NCI-H345 treated with DMSO at 0.1 percent for 48 hours (cell line): ENCODE results near the gene MTRR.

ENCODE experiments used
- DNase-seq: peaks from one replicate; lab custom pipeline; 2025; ENCODE audit not compliant: unreplicated experiment; lab: John Stamatoyannopoulos, UW

Gene MTRR

DNA sequence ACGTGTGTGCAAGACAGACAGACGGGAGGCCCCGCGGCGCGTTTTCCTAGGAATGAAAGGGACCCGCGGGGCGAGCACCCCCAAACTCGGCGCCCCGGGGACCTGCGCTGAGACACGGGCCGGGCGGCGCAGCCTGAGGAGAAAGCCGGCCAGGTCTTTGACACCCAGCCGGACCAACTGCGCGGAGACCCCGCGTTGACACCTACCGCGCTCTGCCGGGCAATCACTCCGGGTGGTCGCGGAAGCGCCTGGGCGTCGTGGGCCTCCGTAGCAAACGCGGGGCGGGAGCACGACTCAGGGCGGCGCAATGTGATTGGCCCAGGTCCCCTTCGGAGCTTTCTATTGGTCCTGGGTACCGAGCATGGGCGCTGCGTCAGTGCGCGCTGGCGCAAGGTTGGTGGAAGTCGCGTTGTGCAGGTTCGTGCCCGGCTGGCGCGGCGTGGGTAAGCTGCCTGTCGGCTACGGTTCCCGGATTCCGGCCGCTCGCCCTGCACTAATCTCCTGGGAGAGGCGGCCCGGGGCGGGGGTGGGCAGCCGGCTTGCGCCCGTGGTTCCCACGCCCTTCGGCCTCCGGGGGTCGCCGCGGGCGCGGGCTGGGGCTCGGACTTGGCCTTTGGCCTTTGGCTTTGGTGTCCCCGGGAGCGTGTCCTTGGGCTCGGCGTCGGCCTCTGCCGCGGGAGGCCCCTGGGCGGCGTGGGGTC is at the start of gene MTRR, which contains the start of gene FASTKD3:
Gene MTRR, plus strand, starts transcription at position 376 of the 701 bp plus-strand sequence. CDS start 1,647 bp downstream, outside the sequence.
Gene FASTKD3, minus strand, starts transcription at position 259 of the 701 bp plus-strand sequence. CDS start 948 bp downstream, outside the sequence.
- peak; percentile 87 for DNase-seq

DNA sequence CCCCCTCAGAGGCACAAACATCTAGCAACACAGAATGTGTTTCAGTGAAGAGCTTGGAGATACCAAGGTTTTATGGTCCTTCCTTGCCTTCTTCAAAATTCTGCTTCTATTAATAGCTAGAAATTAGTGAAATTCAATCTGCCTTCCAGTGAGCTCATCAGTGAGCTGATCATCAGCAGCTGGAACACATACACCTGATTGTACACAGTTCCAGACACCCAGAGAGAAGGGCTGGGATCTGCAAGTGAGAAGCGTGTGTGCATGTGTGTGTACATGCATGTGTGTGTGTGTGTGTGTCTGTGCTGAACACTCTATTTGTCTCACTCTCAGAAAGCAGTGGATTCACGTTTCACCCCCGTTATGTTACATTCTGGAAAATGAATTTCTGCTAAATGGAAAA is 46.5 kb upstream of the MTRR start:
- DNase-seq, result no peak

DNA sequence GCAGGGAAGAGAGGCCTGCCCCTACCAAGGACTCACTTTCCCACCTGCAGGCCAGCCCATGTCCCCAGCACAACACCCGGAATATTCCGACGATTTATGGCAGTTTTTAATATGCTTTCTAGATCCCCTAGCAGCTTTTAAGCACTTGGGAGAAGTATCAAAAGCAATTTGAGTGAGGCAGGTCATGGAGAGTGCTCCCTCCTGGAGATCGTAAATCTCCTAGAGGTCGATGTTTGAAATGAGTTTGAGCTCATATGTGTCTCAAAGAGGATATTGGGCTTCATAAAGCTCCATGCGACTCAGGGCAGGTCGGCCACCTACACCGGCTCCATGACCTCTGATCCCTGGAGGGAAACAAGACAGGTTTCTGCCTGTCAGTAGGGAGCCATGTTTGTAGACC is 45.4 kb upstream of the MTRR start:
- DNase-seq, result no peak

DNA sequence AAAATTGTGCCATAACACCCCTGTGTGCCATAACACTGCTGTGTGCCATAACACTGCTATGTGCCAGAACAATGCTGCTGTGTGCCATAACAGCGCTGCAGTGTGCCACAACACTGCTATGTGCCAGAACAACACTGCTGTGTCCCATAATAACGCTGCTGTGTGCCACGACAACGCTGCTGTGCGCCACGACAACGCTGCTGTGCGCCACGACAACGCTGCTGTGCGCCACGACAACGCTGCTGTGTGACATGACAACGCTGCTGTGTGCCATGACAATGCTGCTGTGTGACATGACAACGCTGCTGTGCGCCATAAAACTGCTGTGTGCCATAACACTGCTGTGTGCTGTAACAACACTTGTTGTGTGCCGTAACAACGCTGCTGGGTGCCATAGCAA is 44.0 kb upstream of the MTRR start:
- DNase-seq, result no peak

DNA sequence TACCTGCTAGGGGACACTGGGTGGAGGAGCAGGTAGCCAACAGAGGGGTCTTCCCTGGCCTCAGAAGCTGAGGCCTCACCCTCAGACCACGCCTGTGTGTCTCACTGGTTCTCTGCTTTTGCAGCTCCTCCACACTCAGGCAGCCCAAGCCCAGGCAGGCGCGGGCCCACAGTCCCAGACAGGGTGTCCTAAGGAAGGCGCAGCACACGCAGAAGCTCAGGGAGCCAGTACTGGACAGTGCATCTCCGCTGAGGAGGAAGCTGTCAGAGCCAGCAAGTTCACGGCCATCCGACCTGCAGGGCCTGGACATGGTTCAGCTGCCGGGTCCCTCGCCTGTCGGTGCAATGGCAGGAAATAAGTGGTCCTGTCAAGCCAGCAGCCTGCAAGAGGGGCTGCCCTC is 43.3 kb upstream of the MTRR start:
- no peak for DNase-seq

DNA sequence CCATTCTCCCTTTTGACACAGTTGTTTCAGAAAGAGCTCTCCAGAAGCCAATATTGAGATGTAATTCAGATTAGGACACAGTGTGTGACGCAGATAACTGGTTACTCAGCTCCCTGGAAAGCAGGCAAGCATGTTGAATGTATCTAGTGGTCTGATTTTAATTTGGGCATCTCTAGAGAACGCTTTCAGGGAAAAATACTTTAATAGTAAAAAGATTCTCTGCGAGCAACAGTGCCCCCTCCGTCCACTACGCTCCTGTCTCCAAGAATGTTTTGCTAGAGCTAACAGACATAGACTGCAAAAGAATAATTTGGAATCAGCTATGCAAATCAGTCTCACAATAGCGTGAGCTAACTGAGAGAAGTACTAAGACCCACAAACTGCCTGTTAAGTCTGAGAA is 41.3 kb upstream of the MTRR start:
- DNase-seq, result no peak

DNA sequence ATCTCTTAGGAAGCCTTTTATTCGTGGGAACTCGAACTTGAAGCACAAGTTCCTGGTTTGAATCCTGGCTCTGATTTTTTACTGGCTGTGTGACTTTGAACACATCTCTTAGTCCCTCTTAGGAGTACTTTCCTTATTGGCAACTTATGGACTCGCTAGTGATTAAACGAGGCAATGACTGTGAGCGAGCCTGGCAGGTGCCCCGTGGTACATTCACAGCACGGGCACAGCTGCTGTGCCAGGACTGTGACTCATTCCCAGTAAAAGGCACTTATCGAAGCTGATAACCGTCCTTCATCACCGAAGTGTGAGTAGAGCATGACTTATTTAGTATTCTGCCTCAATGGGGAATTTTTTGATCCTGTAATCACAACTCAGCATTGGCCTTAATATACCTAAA is 40.7 kb upstream of the MTRR start:
- no peak for DNase-seq

DNA sequence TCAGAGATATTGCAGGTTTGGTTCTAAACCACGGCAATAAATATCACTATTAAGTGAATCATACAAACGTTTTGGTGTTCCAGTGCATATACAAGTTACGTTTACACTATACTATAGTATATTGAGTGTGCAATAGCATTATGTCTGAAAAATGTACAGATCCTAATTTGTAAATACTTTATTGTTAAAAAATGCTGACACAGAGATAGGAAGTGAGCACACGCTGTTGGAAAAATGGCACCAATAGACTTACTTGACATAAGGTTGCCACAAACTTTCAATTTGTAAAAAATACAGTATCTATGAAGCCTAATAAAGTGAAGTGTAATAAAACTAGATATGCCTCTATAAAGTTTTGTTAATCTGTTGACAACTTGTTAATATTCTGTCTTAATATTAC is 34.0 kb upstream of the MTRR start:
- no peak for DNase-seq

DNA sequence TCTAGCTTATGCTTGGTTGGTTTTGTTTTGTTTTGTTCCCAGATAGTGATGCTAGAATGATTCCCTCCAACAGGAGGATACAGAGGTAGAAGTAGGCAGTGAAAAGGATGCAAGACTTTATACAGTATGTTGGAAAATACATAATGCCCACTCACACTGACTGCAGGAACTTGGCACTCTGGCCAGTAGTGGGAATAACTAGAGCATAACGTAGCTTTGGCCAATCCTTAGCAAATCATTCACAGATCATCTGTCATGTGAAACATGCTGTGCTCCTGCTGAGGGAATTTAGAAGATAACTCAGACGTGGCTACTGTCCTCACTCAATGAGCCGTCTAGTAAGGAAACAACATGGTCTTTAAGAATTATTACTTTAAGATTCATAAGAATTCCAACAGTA is 31.5 kb upstream of the MTRR start:
- DNase-seq, result no peak

DNA sequence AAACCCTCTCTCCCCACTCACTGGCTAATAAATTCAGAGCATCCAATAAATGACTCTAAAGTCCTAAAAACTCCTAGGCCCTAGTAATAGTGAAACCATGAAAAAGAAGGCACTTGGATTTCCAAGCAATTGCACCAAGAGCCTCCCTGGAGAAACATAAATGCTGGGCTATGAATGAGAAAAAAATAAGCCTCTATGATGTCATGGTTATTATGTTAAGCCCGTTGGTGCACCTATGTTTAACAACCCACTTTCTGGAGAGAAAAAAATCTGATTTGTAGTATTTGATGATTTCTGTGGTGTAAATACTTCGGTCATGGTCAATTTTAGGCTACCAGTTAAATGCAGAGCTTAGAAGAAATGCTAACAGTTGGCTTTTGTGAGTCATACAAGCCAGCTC is 26.4 kb upstream of the MTRR start:
- DNase-seq, result no peak

DNA sequence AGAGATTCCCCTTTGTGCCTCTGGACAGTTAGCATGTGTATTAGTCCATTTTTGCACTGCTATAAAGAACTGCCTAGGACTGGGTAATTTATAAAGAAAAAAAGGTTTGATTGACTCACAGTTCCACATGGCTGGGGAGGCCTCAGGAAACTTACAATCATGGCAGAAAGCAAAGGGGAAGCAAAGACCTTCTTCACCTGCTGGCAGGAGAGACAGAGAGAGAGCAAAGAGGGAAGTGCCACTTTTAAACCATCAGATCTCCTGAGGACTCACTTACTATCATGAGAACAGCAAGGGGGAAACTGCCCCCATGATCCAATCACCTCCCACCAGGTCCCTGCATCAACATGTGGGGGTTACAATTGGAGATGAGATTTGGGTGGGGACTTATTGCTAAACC is 24.0 kb upstream of the MTRR start:
- DNase-seq, result no peak

DNA sequence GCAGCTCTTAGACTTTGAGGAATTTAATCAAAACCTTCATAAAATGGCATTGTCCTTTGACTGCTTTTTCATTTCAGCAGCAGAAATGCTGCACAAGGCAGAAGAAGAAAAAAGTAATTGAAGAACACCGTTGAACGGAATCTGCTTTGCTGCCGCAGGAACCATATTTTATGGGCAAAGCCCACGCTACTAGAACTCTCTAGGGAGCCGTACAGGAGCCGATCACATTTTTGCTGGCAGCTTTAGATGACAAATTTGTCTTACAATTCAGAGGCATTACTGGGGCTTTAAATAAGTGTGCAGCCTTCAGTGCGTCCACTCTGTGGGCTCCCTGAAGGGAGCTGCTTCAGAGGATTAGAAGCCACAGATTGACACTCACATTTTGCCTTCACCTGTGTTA is 23.4 kb upstream of the MTRR start:
- no peak for DNase-seq

DNA sequence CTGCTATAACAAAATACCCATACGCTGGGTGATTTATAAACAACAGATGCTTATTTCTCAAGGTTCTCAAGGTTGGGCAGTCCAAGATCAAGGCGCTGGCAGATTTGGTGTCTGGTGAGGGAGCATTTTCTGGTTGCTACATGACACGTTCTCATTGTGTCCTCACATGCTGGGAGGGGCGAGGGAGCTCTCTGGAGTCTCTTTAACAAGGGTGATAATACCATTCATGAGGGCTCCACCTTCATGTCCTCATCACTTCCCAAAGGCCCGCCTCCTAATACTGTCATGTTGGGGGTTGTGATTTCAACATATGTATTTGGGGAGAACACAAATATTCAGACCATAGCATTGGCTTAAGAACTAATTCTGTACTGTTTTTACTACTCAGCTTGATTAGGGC is 22.6 kb upstream of the MTRR start:
- no peak for DNase-seq

DNA sequence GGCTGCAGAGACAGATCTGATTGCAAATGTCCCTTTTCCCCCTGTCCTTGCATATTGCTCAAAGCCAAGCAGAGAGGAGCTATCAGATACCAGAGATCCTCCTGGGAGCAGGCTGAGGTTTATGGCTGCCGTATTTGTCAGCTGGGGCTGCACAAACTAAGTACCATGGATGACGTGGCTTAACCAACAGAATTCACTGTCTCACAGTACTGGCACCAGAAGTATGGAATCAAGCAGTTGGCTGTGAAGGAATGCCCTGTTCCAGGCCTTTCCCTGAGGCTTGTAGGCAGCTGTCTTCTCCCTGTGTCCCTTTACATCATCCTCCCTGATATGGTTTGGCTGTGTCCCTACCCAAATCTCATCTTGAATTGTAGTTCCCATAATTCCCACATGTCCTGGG is 20.7 kb upstream of the MTRR start:
- DNase-seq, result no peak

DNA sequence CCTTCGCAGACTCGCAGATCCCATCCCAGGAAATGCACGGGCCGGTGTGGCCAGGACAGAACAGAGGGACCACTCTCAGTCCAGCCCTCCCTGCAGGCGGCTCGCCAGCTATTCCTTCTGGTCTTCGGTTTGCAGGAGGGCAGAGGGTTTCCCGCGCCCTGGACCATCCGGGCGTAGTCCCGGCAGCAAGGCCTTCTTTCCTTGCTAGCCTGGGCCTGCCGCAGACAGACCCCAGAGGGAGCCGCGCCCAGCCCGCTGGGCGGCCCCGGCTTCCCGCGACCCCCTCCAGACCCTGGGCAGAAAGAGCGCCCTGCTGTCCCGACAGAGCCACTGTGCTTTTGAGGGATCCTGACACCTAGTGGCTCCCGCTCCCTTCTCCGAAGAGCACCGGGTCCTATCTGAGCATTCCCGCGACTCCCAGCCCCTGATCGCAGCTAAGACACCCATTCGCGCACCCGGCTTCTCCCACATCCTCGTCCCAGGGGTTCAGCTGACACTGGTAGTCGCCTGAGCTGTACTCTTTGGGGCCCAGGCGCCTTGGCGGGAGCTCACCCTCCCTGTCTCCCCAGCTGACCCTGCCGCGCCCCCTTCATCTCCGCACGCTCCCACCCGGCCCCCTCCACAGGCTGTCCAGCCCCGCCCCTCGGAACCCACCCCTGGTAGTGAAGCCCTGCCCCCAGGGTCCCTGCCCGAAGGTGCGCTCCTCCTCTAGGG is 19.1 kb upstream of the MTRR start:
- no peak for DNase-seq

DNA sequence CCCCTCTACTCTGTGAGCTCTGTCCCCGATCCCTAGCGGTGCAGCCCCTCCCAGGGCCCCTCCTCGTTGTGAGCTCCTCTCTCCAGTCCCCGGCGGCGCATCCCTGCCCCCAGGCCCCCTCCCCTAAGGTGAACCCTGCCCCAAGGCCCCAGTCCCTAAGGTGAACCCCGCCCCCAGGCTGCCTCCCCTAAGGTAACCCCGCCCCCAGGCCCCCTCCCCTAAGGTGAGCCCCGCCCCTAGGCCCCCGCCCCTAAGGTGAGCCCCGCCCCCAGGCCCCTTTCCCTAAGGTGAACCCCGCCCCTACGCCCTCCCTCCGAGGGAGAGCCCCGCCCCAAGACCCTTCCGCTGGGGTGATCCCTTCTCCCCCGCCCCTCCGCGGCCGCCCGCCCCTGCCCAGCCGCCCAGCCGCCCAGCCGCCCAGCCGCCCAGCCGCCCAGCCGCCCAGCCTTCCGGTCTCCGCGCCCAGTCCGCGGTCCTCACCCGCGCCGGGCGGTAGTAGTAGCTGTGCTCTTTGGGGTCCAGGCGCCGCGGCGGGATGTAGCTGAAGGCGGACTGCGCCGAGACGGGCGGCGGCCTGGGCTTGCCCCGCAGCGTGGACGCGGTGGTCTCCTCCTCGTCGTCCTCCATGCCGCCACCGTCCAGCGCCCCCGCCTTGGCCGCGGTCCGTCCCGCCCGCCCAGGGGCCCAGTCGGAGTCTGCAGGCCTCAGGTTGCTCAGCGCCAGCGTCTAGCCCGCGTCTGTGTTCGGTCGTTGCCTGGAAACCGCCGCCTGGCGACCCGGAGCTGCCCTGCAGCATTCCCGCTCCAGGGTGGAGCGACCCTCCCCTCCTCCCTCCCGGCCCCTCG is 18.3 kb upstream of the MTRR start, which contains the start of gene CFAP90:
Gene CFAP90, minus strand, starts transcription at position 739 of the 845 bp plus-strand sequence. Its CDS starts 112 bp downstream, at position 627.
- peak; percentile 49 for DNase-seq

DNA sequence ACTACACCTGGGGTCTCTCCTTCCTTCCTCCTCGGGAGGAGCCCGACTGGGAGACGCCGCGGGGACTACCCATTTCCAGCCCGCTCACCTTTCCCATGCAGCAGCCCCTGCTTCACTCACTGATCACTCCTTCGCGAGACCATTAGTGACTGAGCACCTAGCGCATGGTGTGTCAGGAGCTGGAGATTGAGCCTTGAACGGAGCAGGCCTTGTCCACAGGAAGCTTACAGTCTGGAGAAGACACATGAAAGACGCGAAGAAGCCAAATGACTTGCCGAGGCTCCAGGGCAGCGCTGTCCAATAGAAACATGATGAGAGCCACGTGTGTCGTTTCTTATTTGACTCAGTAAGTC is 17.7 kb upstream of the MTRR start:
- DNase-seq, result no peak

DNA sequence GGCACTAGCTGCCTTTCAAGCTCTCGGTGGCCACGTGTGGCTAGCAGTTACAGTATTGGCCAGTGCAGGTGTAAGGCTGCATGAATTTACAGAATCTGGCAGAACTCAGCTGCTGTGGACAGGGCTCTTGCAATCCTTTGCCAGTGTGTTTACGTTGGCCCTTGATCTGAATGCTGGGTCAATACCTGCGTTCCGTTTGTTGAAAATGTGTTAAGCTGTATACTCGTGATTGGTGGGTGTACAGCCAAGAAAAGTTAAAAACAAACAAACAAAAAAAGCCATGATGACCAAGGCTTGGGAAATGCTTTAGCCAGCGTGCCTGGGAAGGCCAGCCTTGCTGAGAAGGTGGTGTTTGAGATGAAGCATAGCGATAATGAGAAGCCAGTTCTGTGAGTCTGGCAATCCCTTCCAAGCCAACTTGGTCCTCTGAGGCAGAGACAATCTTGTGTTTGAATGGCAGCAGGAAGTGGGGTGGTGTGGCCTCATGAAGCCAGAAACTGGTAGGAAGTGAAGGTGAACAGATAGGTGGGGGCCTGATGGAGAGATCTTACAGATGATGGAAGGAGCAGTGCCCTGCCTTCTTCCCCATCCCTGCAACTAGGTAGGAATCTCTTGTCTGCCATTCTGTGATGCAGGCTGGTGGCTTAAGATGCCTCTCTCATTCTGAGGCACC is 17.2 kb upstream of the MTRR start:
- no peak for DNase-seq

DNA sequence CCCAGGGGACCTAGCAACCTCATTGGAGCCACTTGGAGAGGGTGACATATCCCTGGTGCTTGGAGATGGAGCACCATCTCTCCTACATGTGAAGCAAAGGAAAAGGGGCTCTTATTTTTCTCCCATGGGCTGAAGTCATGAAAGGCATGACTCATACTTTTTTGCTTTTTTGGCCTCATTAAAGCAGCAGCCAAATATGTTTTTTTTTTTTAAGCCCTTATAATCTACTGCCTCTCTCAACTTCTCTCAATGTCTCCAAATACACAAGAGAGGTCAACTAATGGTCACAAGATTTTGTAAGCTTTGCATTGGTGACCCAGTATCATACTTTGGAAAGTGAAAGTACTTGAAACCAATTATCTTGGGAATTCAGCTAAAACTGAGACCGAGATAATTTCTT is 16.4 kb upstream of the MTRR start:
- DNase-seq, result no peak

DNA sequence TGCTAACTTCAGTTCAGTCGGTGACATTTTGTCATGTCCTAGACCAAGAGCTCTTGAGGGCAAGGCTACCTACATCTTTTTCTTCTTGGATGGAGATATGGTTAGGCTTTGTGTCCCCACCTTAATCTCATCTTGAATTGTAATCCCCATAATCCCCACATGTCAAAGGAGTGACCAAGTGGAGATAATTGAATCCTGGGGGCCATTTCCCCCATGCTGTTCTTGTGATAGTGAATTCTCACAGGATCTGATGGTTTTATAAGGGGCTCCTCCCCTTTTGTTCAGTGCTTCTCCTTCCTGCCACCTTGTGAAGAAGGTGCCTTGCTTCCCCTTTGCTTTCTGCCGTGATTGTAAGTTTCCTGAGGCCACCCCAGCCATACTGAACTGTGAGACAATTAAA is 16.0 kb upstream of the MTRR start:
- DNase-seq, result no peak

DNA sequence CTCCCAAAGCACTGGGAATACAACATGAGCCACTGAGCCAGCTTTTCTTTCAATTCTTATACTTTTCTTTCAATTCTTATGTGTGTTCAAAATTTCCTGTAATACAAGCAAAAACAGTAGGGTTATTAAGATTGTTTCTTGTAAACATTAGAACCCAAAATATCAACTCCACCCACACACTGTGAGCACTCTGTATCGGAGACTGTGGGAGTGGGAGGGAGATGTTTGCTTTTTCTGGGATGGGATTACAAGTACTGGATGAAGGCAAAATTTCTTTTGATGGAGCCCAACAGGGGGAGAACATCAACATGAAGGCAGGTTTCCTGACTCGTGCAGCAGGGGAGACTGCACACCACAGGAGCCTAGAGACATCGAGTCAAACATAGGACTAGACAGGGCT is 13.3 kb upstream of the MTRR start:
- no peak for DNase-seq
